AG04449 (cell line): ENCODE measurements around the gene GALNT10.

Experiments
- CTCF ChIA-PET: fragments of 350-600 bp; formaldehyde crosslinking; extraction: SDS; loops from one replicate; lab custom pipeline; 2021; ENCODE audit warnings: antibody characterized with exemption; lab: Yijun Ruan, JAX
- POLR2A ChIA-PET: fragments of 400-600, 350-600 bp; formaldehyde crosslinking; extraction: SDS; loops from one replicate; lab custom pipeline; 2020; ENCODE audit warnings: antibody characterized with exemption, inconsistent platforms; lab: Yijun Ruan, JAX
- DNase-seq: peaks from one replicate; pipeline ENCODE4 v3.0.0-alpha.2; 2010; ENCODE audit warnings: low read depth, low spot score
- H3K4me3 ChIP-seq: 2 replicates; pipeline ENCODE4 v1.5.1; 2011; ENCODE audit warnings: low read depth, mild to moderate bottlenecking, control low read depth, low read length
- TF ChIP-seq, protein P1 (sequence below): IDR thresholded peaks from one replicate; pipeline ENCODE4 v1.5.1; 2011; ENCODE audit warnings: mild to moderate bottlenecking, moderate library complexity, low read length, control low read depth, inconsistent platforms; ENCODE audit not compliant: insufficient read depth; ENCODE audit errors: missing control alignments

GALNT10 gene

GRCh38 chr5:154316223-154316935 is 125.8 kb downstream of the GALNT10 start:
- H3K4me3 ChIP-seq = no peak overlapping the region
- TF ChIP-seq, protein P1, sequence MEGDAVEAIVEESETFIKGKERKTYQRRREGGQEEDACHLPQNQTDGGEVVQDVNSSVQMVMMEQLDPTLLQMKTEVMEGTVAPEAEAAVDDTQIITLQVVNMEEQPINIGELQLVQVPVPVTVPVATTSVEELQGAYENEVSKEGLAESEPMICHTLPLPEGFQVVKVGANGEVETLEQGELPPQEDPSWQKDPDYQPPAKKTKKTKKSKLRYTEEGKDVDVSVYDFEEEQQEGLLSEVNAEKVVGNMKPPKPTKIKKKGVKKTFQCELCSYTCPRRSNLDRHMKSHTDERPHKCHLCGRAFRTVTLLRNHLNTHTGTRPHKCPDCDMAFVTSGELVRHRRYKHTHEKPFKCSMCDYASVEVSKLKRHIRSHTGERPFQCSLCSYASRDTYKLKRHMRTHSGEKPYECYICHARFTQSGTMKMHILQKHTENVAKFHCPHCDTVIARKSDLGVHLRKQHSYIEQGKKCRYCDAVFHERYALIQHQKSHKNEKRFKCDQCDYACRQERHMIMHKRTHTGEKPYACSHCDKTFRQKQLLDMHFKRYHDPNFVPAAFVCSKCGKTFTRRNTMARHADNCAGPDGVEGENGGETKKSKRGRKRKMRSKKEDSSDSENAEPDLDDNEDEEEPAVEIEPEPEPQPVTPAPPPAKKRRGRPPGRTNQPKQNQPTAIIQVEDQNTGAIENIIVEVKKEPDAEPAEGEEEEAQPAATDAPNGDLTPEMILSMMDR = no peak
- CTCF ChIA-PET = interaction anchor here (1.0 to 2.4 kb wide), 2 partner anchors 15 to 119 kb away, joined by 3 to 9 read pairs; no protein-coding TSS in a partner anchor

DNA sequence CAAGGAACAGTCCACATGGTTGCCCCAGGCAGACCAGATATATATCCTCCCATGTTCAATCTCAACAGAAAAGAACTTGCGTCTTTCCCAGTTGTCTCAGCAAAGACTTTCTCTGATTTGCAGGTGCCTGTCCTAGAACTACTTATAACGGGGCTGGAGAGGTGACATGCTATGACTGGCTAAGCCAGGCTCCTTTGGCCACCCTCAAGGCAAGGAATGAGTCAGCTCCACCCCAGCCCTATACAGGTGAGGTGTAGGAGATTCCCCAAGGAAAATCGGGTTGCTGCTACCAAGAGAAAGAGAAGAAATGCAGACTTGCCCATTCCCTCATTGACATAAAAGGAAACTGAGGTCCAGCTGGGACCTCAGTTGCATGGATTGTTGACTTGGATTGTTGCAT is 127.4 kb downstream of the GALNT10 start:
- no peak overlapping the region for H3K4me3 ChIP-seq
- DNase-seq = no peak
- CTCF ChIA-PET = interaction anchor here (1.8 to 2.4 kb wide), 2 partner anchors 9 to 121 kb away, joined by 5 to 9 read pairs; no protein-coding TSS in a partner anchor
- POLR2A ChIA-PET = no interaction called here
- TF ChIP-seq, protein P1 = no peak

More at GRCh38 chr5:154316223-154316935, 125.8 kb downstream of the GALNT10 start:
- POLR2A ChIA-PET = no interaction called here
- DNase-seq = no peak

- TF ChIP-seq, protein P1 = no peak
- ChIA-PET POLR2A (no interaction called here), CTCF (interaction anchor here (1.1 to 2.4 kb wide), 3 partner anchors 10 to 122 kb away, joined by 3 to 9 read pairs (median 5); no protein-coding TSS in a partner anchor)
- no peak overlapping the region for H3K4me3 ChIP-seq
- DNase-seq = no peak
Measured at GRCh38 chr5:154318691-154319090, 128.2 kb downstream of the GALNT10 start.

- no peak overlapping the region for H3K4me3 ChIP-seq
- no peak for DNase-seq
- POLR2A ChIA-PET = no interaction called here
- TF ChIP-seq, protein P1 = no peak
- CTCF ChIA-PET = interaction anchor here (1.0 kb wide), 1 partner anchor 122 kb away, joined by 4 read pairs; no protein-coding TSS in a partner anchor
Measured at GRCh38 chr5:154319736-154320135, 129.2 kb downstream of the GALNT10 start.

GRCh38 chr5:154320224-154321089 is 129.9 kb downstream of the GALNT10 start:
- no peak overlapping the region for H3K4me3 ChIP-seq
- CTCF ChIA-PET = interaction anchor here (0.6 to 1.0 kb wide), 2 partner anchors 9 to 123 kb away, joined by 4 read pairs; no protein-coding TSS in a partner anchor
- POLR2A ChIA-PET = no interaction called here
- TF ChIP-seq, protein P1 = no peak
- DNase-seq = no peak
